Prostate gland (tissue), 2 donors: ENCODE results near the gene SLF1. TPM values are rescaled to one million over a fixed set of nuclear protein-coding genes. Genes with fewer than 3 reads are reported as not detected.

Experiments used
- DNase-seq: peaks from one replicate; pipeline ENCODE4 v3.0.0-alpha.2; 2019; ENCODE audit warnings: low spot score
- H3K27ac ChIP-seq, 2 donors: fragments of 200-600 bp; sonication (generic); 2 replicates each; pipeline ENCODE4 v1.5.1; 2017 to 2019
- H3K27me3 ChIP-seq: fragments of 200-600 bp; sonication (generic); replicated peaks from 2 replicates; pipeline ENCODE4 v1.5.1; 2019; ENCODE audit not compliant: insufficient read depth
- H3K36me3 ChIP-seq, 2 donors: fragments of 200-600 bp; sonication (generic); 1 replicate in 1 of 2; 2 replicates in 1 of 2; pipeline versions ENCODE4 v1.5.1 to v1.8.1; 2017 to 2019
- H3K4me1 ChIP-seq: fragments of 200-600 bp; sonication (generic); replicated peaks from 2 replicates; pipeline ENCODE4 v1.5.1; 2019
- H3K4me3 ChIP-seq, 2 donors: fragments of 200-600 bp; sonication (generic); 2 replicates each; pipeline ENCODE4 v1.5.1; 2017 to 2019
- H3K9me3 ChIP-seq: fragments of 200-600 bp; sonication (generic); 2 replicates; pipeline ENCODE4 v1.5.1; 2017
- CTCF ChIP-seq, 4 experiments: fragments of 200-600 bp in 2 of 4; fragments of 450-650 bp in 2 of 4; sonication (generic) in 2 of 4; IDR thresholded peaks; 1 replicate in 3 of 4; 2 replicates in 1 of 4; pipeline ENCODE4 v1.5.1; 2016 to 2019; ENCODE audit warnings: antibody characterized with exemption in 4 of 4, mild to moderate bottlenecking in 2 of 4, moderate library complexity in 2 of 4
- POLR2A ChIP-seq: fragments of 450-650 bp; IDR thresholded peaks from one replicate; pipeline ENCODE4 v1.6.1; 2016; ENCODE audit warnings: antibody characterized with exemption, mild to moderate bottlenecking
- POLR2AphosphoS5 ChIP-seq: sonication (generic); formaldehyde crosslinking; IDR thresholded peaks from one replicate; pipeline ENCODE4 v1.6.1; 2017; ENCODE audit warnings: antibody characterized with exemption
- whole genome bisulfite sequencing: methylation state at CpG from one replicate; pipeline ENCODE4 v1.1.5; 2018; 5-methylcytosine and 5-hydroxymethylcytosine counted together
- intact Hi-C: fragments of 100-400 bp; cut with DNase I; formaldehyde crosslinking; loops from one replicate; pipeline ENCODE4 v1.14.2; 2022
- total RNA-seq, 2 donors: library from RNA; depleted of rRNA; stranded (reverse); fragments of >200 nt; gene quantifications; one replicate each; pipeline ENCODE4 v1.1.0, GENCODE V29; 2016

SLF1 gene
- total RNA-seq, 2 donors from 2014 or later = 4.6 to 34.4 TPM

- Histone ChIP-seq H3K4me3 (no peak overlapping the region), H3K4me1 (no peaks in the 10 kb centered on the region), H3K9me3 (no peaks in the 10 kb centered on the region), H3K27ac (no peak overlapping the region), H3K36me3 (no peaks in the 10 kb centered on the region), H3K27me3 (no peaks in the 10 kb centered on the region)
- 90% methylated on average over 1 of the region's 1 CpG for WGBS
- DNase-seq = no peak
- TF ChIP-seq CTCF (IDR thresholded peaks at IDR 0.05) (no peak), POLR2A (no peak), POLR2AphosphoS5 (no peak)
- intact Hi-C loops = no loop called here
Measured at GRCh38 chr5:94746731-94747124, 128.3 kb downstream of the SLF1 start.

Other genes with a start within 250 kb of the SLF1 start
- gene KIAA0825, start 65 bp upstream of the SLF1 start, total RNA-seq = 1 to 10 TPM; 3.9 to 4.1 TPM